PC-9 (cell line): Measurements from ENCODE around the gene FZD7. TPM values are rescaled to one million over a fixed set of nuclear protein-coding genes. Genes with fewer than 3 reads are reported as not detected.

ENCODE experiments used
- BruUV-seq: library from RNA; stranded (reverse); fragments of 400-500 nt; replicated peaks from 2 replicates; lab custom pipeline; 2021; lab: Mats Ljungman, UMichigan
- CTCF ChIA-PET: fragments of 300-600 bp; sonication (Branson Sonifier 250); formaldehyde crosslinking; loops from one replicate; lab custom pipeline; 2022; ENCODE audit warnings: antibody characterized with exemption; lab: Charles Lee
- POLR2A ChIA-PET: fragments of 300-600 bp; sonication (Branson Sonifier 250); formaldehyde crosslinking; loops from one replicate; lab custom pipeline; 2022; ENCODE audit warnings: antibody characterized with exemption; ENCODE audit not compliant: unreplicated experiment; lab: Charles Lee
- DNase-seq, 2 experiments: peaks; one replicate each; pipeline versions ENCODE4 v3.0.0 to v3.0.0-alpha.2; 2015 to 2022; ENCODE audit warnings: mixed read lengths in 1 of 2
- H2AFZ ChIP-seq: fragments of 200-600 bp; sonication (generic); 2 replicates; pipeline ENCODE4 v1.8.1; 2017; ENCODE audit warnings: antibody characterized with exemption
- H3F3A ChIP-seq: fragments of 200-600 bp; sonication (generic); 2 replicates; pipeline ENCODE4 v1.8.1; 2017; ENCODE audit warnings: antibody characterized with exemption, mild to moderate bottlenecking, low read depth; ENCODE audit not compliant: insufficient read depth
- H3K27ac ChIP-seq: fragments of 200-600 bp; sonication (generic); 2 replicates; pipeline ENCODE4 v1.6.1; 2016; ENCODE audit warnings: mixed run types
- H3K27me3 ChIP-seq: fragments of 200-600 bp; sonication (generic); 2 replicates; pipeline ENCODE4 v1.6.1; 2016; ENCODE audit warnings: low read depth, mixed run types; ENCODE audit not compliant: insufficient read depth
- H3K36me3 ChIP-seq: fragments of 200-600 bp; sonication (generic); 2 replicates; pipeline ENCODE4 v1.6.1; 2016; ENCODE audit warnings: low read depth, mixed run types
- H3K4me1 ChIP-seq: fragments of 200-600 bp; sonication (generic); replicated peaks from 2 replicates; pipeline ENCODE4 v1.6.1; 2016; ENCODE audit warnings: mixed run types; ENCODE audit not compliant: insufficient read depth
- H3K4me2 ChIP-seq: fragments of 200-600 bp; sonication (generic); 2 replicates; pipeline ENCODE4 v1.6.1; 2017; ENCODE audit warnings: mixed run types
- H3K4me3 ChIP-seq: fragments of 200-600 bp; sonication (generic); 2 replicates; pipeline ENCODE4 v1.6.1; 2016; ENCODE audit warnings: mixed run types
- H3K79me2 ChIP-seq: fragments of 200-600 bp; sonication (generic); 2 replicates; pipeline ENCODE4 v1.6.1; 2017; ENCODE audit warnings: low read depth, mixed run types
- H3K9me2 ChIP-seq: fragments of 200-600 bp; sonication (generic); 2 replicates; pipeline ENCODE4 v1.8.1; 2017; ENCODE audit warnings: mild to moderate bottlenecking; ENCODE audit not compliant: insufficient read depth
- H3K9me3 ChIP-seq: fragments of 200-600 bp; sonication (generic); 2 replicates; pipeline ENCODE4 v1.8.1; 2016; ENCODE audit warnings: low read depth; ENCODE audit not compliant: insufficient read depth
- H4K20me1 ChIP-seq: fragments of 200-600 bp; sonication (generic); 2 replicates; pipeline ENCODE4 v1.8.1; 2017; ENCODE audit not compliant: insufficient read depth
- EZH2 ChIP-seq: fragments of 200-600 bp; sonication (generic); IDR thresholded peaks from 2 replicates; pipeline ENCODE4 v1.8.0; 2017; ENCODE audit warnings: antibody characterized with exemption, low read depth
- intact Hi-C: fragments of 100-400 bp; cut with micrococcal nuclease; formaldehyde crosslinking; loops from one replicate; pipeline ENCODE4 v1.10.0; 2022; ENCODE audit not compliant: unreplicated experiment
- total RNA-seq: library from RNA; stranded (reverse); gene quantifications from 2 replicates; pipeline ENCODE4 v1.2.3, GENCODE V29; 2021
- TF ChIP-seq, protein P1 (sequence below): fragments of 200-600 bp; sonication (generic); conservative IDR thresholded peaks from 2 replicates; pipeline ENCODE4 v1.6.1; 2017; ENCODE audit warnings: mixed run types, antibody characterized with exemption, mild to moderate bottlenecking, moderate library complexity

Gene FZD7
- total RNA-seq, 1 experiment from 2014 or later = 26.8 TPM

DNA sequence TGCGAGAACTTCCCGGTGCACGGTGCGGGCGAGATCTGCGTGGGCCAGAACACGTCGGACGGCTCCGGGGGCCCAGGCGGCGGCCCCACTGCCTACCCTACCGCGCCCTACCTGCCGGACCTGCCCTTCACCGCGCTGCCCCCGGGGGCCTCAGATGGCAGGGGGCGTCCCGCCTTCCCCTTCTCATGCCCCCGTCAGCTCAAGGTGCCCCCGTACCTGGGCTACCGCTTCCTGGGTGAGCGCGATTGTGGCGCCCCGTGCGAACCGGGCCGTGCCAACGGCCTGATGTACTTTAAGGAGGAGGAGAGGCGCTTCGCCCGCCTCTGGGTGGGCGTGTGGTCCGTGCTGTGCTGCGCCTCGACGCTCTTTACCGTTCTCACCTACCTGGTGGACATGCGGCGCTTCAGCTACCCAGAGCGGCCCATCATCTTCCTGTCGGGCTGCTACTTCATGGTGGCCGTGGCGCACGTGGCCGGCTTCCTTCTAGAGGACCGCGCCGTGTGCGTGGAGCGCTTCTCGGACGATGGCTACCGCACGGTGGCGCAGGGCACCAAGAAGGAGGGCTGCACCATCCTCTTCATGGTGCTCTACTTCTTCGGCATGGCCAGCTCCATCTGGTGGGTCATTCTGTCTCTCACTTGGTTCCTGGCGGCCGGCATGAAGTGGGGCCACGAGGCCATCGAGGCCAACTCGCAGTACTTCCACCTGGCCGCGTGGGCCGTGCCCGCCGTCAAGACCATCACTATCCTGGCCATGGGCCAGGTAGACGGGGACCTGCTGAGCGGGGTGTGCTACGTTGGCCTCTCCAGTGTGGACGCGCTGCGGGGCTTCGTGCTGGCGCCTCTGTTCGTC is 1.7 kb downstream of the FZD7 start:
- H3K4me3 ChIP-seq = peak overlapping the region; percentile 75
- no peaks in the 10 kb centered on the region for H3K9me3 ChIP-seq
- CTCF ChIA-PET = no interaction called here
- no peaks in the 10 kb centered on the region for H3K36me3 ChIP-seq
- TF ChIP-seq, protein P1, sequence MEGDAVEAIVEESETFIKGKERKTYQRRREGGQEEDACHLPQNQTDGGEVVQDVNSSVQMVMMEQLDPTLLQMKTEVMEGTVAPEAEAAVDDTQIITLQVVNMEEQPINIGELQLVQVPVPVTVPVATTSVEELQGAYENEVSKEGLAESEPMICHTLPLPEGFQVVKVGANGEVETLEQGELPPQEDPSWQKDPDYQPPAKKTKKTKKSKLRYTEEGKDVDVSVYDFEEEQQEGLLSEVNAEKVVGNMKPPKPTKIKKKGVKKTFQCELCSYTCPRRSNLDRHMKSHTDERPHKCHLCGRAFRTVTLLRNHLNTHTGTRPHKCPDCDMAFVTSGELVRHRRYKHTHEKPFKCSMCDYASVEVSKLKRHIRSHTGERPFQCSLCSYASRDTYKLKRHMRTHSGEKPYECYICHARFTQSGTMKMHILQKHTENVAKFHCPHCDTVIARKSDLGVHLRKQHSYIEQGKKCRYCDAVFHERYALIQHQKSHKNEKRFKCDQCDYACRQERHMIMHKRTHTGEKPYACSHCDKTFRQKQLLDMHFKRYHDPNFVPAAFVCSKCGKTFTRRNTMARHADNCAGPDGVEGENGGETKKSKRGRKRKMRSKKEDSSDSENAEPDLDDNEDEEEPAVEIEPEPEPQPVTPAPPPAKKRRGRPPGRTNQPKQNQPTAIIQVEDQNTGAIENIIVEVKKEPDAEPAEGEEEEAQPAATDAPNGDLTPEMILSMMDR = peak; percentile 47
- TF ChIP-seq EZH2 = no peak
- H4K20me1 ChIP-seq = no peaks in the 10 kb centered on the region
- POLR2A ChIA-PET = no interaction called here
- intact Hi-C loops = loop anchor here (2.0 to 10.0 kb wide), 4 partner anchors 141 to 339 kb away; partner anchors contain the start of genes ALS2 and BMPR2
- peak; percentile 18 to 48 for DNase-seq
- H3F3A ChIP-seq = peaks cover 16% of the 10 kb centered on the region
- H3K4me2 ChIP-seq = peak overlapping the region; percentile 91
- peaks cover 44% of the 10 kb centered on the region for H3K4me1 ChIP-seq
- H3K79me2 ChIP-seq = peaks cover 39% of the 10 kb centered on the region
- H2AFZ ChIP-seq = peak overlapping the region; percentile 74
- no peak overlapping the region for H3K27ac ChIP-seq
- no TSS peak for BruUV-seq
- no peaks in the 10 kb centered on the region for H3K9me2 ChIP-seq
- H3K27me3 ChIP-seq = no peaks in the 10 kb centered on the region

DNA sequence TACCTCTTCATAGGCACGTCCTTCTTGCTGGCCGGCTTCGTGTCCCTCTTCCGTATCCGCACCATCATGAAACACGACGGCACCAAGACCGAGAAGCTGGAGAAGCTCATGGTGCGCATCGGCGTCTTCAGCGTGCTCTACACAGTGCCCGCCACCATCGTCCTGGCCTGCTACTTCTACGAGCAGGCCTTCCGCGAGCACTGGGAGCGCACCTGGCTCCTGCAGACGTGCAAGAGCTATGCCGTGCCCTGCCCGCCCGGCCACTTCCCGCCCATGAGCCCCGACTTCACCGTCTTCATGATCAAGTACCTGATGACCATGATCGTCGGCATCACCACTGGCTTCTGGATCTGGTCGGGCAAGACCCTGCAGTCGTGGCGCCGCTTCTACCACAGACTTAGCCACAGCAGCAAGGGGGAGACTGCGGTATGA is 2.3 kb downstream of the FZD7 start:
- ChIA-PET POLR2A (no interaction called here), CTCF (no interaction called here)
- BruUV-seq = no TSS peak
- Histone ChIP-seq H2AFZ (peak overlapping the region; percentile 74; the same call in 1 of the 2 replicates), H3K27me3 (no peaks in the 10 kb centered on the region), H3K4me2 (peak overlapping the region; percentile 91), H3K9me2 (no peaks in the 10 kb centered on the region), H4K20me1 (no peaks in the 10 kb centered on the region), H3K4me1 (peaks cover 44% of the 10 kb centered on the region), H3K4me3 (peak overlapping the region; percentile 75; the same call in 1 of the 2 replicates), H3K9me3 (no peaks in the 10 kb centered on the region), H3K27ac (no peak overlapping the region), H3F3A (peaks cover 16% of the 10 kb centered on the region), H3K79me2 (peaks cover 39% of the 10 kb centered on the region), H3K36me3 (no peaks in the 10 kb centered on the region)
- intact Hi-C loops = loop anchor here (2.0 to 10.0 kb wide), 4 partner anchors 141 to 339 kb away; partner anchors contain the start of genes ALS2 and BMPR2
- DNase-seq = no peak
- TF ChIP-seq, protein P1 = no peak
- TF ChIP-seq EZH2 = no peak

DNA sequence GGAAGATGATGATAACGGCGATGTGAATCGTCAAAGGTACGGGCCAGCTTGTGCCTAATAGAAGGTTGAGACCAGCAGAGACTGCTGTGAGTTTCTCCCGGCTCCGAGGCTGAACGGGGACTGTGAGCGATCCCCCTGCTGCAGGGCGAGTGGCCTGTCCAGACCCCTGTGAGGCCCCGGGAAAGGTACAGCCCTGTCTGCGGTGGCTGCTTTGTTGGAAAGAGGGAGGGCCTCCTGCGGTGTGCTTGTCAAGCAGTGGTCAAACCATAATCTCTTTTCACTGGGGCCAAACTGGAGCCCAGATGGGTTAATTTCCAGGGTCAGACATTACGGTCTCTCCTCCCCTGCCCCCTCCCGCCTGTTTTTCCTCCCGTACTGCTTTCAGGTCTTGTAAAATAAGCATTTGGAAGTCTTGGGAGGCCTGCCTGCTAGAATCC is 3.0 kb downstream of the FZD7 start:
- H3K9me3 ChIP-seq = no peaks in the 10 kb centered on the region
- no peak overlapping the region for H2AFZ ChIP-seq
- peaks cover 41% of the 10 kb centered on the region for H3K4me1 ChIP-seq
- H3K9me2 ChIP-seq = no peaks in the 10 kb centered on the region
- no peaks in the 10 kb centered on the region for H3K27me3 ChIP-seq
- H3K36me3 ChIP-seq = no peaks in the 10 kb centered on the region
- H3K27ac ChIP-seq = peak overlapping the region; percentile 84
- no peak for TF ChIP-seq EZH2
- POLR2A ChIA-PET = no interaction called here
- H3F3A ChIP-seq = peaks cover 16% of the 10 kb centered on the region
- CTCF ChIA-PET = no interaction called here
- no peaks in the 10 kb centered on the region for H4K20me1 ChIP-seq
- intact Hi-C loops = loop anchor here (5.0 to 10.0 kb wide), 3 partner anchors 142 to 338 kb away; partner anchors contain the start of genes ALS2 and BMPR2
- H3K4me2 ChIP-seq = peak overlapping the region; percentile 91
- peak in 1 of 2 experiments; percentile 7 for DNase-seq
- H3K4me3 ChIP-seq = peak overlapping the region; percentile 75
- no TSS peak for BruUV-seq
- peaks cover 39% of the 10 kb centered on the region for H3K79me2 ChIP-seq
